H1 (cell line): Measurements from ENCODE around the gene MYOG.

Source experiments
- CEBPB ChIP-seq: IDR thresholded peaks from 2 replicates; pipeline ENCODE4 v1.6.1; 2012; ENCODE audit warnings: low read depth, low read length
- EGR1 ChIP-seq: IDR thresholded peaks from 2 replicates; pipeline ENCODE4 v1.6.1; 2011; ENCODE audit warnings: low read depth, low read length, borderline replicate concordance
- EP300 ChIP-seq, 2 experiments: IDR thresholded peaks; 1 replicate in 1 of 2; 2 replicates in 1 of 2; pipeline ENCODE4 v1.6.1; 2011 to 2012; ENCODE audit warnings: low read depth in 2 of 2, low read length in 2 of 2, mild to moderate bottlenecking in 2 of 2, borderline replicate concordance in 1 of 2, inconsistent platforms in 1 of 2, moderate library complexity in 1 of 2
- FOSL1 ChIP-seq: IDR thresholded peaks from 2 replicates; pipeline ENCODE4 v1.6.1; 2011; ENCODE audit warnings: mild to moderate bottlenecking, low read depth, low read length, moderate library complexity; ENCODE audit not compliant: insufficient read depth
- GABPA ChIP-seq: IDR thresholded peaks from 2 replicates; pipeline ENCODE4 v1.6.1; 2011; ENCODE audit warnings: mild to moderate bottlenecking, low read length, moderate library complexity, borderline replicate concordance; ENCODE audit not compliant: insufficient read depth
- GTF2F1 ChIP-seq: IDR thresholded peaks from 2 replicates; pipeline ENCODE4 v1.6.1; 2012; ENCODE audit warnings: low read depth, low read length, improper control_type of control experiment, borderline replicate concordance
- JUND ChIP-seq: IDR thresholded peaks from 2 replicates; pipeline ENCODE4 v1.6.1; 2011; ENCODE audit warnings: mild to moderate bottlenecking, improper control_type of control experiment, low read length
- KDM5A ChIP-seq: fragments of 200-600 bp; IDR thresholded peaks from 2 replicates; pipeline ENCODE4 v1.7.1; 2012; ENCODE audit warnings: mild to moderate bottlenecking, low read length, inconsistent platforms, mixed read lengths
- POLR2A ChIP-seq, 2 experiments: IDR thresholded peaks; 1 replicate in 1 of 2; 2 replicates in 1 of 2; pipeline ENCODE4 v1.6.1; 2011; ENCODE audit warnings: low read depth in 2 of 2, low read length in 2 of 2, mild to moderate bottlenecking in 2 of 2; ENCODE audit errors: control extremely low read depth in 1 of 2
- POLR2AphosphoS5 ChIP-seq: IDR thresholded peaks from 2 replicates; pipeline ENCODE4 v1.6.1; 2011; ENCODE audit warnings: low read depth, low read length
- SIN3A ChIP-seq, 2 experiments: IDR thresholded peaks in 1 of 2; conservative IDR thresholded peaks in 1 of 2; 2 replicates each; pipeline ENCODE4 v1.6.1; 2011 to 2012; ENCODE audit warnings: low read length in 2 of 2, improper control_type of control experiment in 1 of 2, low read depth in 1 of 2, mild to moderate bottlenecking in 1 of 2
- ZNF274 ChIP-seq: IDR thresholded peaks from 2 replicates; pipeline ENCODE4 v1.7.0; 2012; ENCODE audit warnings: low read length, borderline replicate concordance; ENCODE audit errors: extremely low read depth
- TF ChIP-seq, protein P1 (sequence below), 3 experiments: IDR thresholded peaks; 1 replicate in 2 of 3; 2 replicates in 1 of 3; pipeline versions ENCODE4 v1.5.1 to v1.6.1; 2011; ENCODE audit warnings: low read length in 3 of 3, mild to moderate bottlenecking in 3 of 3, inconsistent platforms in 2 of 3, low read depth in 1 of 3, moderate library complexity in 1 of 3; ENCODE audit not compliant: insufficient read depth in 1 of 3; ENCODE audit errors: control extremely low read depth in 1 of 3
- TF ChIP-seq, protein P2 (sequence below): IDR thresholded peaks from 2 replicates; pipeline ENCODE4 v1.6.1; 2012; ENCODE audit warnings: inconsistent platforms

DNA sequence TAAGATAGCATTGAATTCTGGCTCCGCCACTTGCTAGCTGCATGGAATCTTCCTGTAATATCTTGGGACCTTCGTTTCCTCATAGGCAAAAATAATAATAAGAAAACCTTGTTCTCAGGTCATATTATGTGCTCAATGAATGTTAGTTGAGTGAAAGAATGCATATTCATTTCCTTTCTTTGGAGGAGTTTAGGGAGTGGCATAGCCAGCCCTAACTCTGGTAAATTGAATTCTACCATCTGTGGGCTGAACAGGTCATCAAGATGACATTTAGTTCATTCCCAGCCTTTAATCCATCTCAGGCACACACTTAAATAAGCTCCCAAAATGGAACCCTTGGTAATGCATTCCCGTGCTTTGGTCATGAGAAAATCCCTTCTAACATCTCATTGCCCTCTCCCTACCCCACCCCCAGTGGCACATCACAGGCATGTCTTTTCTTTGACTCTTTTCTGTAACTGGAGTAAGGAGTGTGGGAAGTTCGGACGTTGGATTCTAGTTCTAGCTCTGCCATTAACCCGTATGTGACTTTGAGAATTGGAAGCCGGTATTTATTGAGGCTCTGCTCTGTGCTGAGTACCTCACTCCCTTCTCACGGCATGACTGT, 13.2 kb upstream of the MYOG start:
- TF ChIP-seq, protein P1, sequence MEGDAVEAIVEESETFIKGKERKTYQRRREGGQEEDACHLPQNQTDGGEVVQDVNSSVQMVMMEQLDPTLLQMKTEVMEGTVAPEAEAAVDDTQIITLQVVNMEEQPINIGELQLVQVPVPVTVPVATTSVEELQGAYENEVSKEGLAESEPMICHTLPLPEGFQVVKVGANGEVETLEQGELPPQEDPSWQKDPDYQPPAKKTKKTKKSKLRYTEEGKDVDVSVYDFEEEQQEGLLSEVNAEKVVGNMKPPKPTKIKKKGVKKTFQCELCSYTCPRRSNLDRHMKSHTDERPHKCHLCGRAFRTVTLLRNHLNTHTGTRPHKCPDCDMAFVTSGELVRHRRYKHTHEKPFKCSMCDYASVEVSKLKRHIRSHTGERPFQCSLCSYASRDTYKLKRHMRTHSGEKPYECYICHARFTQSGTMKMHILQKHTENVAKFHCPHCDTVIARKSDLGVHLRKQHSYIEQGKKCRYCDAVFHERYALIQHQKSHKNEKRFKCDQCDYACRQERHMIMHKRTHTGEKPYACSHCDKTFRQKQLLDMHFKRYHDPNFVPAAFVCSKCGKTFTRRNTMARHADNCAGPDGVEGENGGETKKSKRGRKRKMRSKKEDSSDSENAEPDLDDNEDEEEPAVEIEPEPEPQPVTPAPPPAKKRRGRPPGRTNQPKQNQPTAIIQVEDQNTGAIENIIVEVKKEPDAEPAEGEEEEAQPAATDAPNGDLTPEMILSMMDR (IDR thresholded peaks at IDR 0.05; ENCODE audit: control extremely low read depth in 1 of 3, insufficient read depth in 1 of 3, low read depth in 1 of 3, low read length in 3 of 3): no peak
- TF ChIP-seq, protein P2, sequence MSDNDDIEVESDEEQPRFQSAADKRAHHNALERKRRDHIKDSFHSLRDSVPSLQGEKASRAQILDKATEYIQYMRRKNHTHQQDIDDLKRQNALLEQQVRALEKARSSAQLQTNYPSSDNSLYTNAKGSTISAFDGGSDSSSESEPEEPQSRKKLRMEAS: no peak
- TF ChIP-seq CEBPB (no peak), POLR2AphosphoS5 (no peak), EP300 (IDR thresholded peaks at IDR 0.05; ENCODE audit: borderline replicate concordance in 1 of 2, low read depth in 2 of 2, low read length in 2 of 2) (no peak), GABPA (no peak), KDM5A (no peak), SIN3A (conservative IDR thresholded peaks at IDR 0.05 in 1 of 2, IDR thresholded peaks at IDR 0.05 in 1 of 2; ENCODE audit: low read depth in 1 of 2, low read length in 2 of 2) (no peak), FOSL1 (no peak), JUND (no peak), ZNF274 (no peak), POLR2A (IDR thresholded peaks at IDR 0.05; ENCODE audit: control extremely low read depth in 1 of 2, low read depth in 2 of 2, low read length in 2 of 2) (no peak), EGR1 (no peak), GTF2F1 (no peak)
